GM21528 (cell line): ENCODE results near the gene RECQL.
"Not testable (repeated sequence)": the region's sequence is repeated elsewhere in the genome, so short reads cannot be mapped to it uniquely, and the experiment has no call there.

Experiments
- ATAC-seq: cut with Tn5 transposase; IDR thresholded peaks from one replicate; pipeline ENCODE4 v1.9.1; 2021; ENCODE audit warnings: mild to moderate bottlenecking, moderate library complexity; ENCODE audit not compliant: unreplicated experiment, low FRiP score

RECQL gene

GRCh38 chr12:21507849-21508248, 6.4 kb upstream of the RECQL start:
- no peak for ATAC-seq

GRCh38 chr12:21505888-21506287, 4.5 kb upstream of the RECQL start:
- no peak for ATAC-seq

- ATAC-seq: no peak
These were observed 1.4 kb upstream of the RECQL start for GRCh38 chr12:21502872-21503271.

DNA sequence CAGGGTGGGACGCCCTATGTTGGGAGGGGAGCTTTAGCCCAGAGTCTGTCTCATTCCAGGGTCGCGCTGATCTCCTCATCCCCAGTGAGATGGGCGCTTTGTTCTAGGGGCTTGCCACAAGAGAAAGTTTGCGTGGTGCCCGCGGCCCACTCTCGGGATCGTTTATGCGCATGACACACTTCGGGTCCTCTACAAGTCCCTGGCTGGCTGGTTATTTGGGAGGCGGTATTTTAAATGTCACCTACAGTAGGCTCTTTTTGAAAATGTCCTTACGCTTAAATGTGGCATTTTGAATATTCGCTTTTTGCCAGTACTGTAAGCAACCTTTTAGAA, 695 bp upstream of the RECQL start:
- ATAC-seq: no peak

GRCh38 chr12:21500786-21501257, 613 bp downstream of the RECQL start:
- peak; percentile 12 for ATAC-seq

GRCh38 chr12:21499765-21500164, 1.7 kb downstream of the RECQL start:
- ATAC-seq: no peak

DNA sequence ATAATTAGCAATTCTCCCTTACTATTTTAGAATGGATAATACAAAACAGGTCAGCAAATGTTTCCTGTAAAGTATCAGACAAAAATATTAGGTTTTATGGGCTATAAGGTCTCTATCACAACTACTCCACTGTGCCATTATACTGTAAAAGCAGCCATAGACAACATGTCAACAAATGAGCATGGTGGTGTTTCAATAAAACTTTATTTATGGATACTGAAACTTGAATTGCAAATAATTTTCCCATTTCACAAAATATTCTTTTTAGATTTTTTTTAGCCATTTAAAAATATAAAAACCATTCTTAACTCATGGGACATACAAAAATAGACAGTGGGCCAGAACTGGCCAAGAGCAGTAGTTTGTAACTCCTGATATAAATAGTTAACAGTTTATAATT, 15.4 kb downstream of the RECQL start:
- ATAC-seq: no peak

GRCh38 chr12:21483531-21483930, 17.9 kb downstream of the RECQL start:
- no peak for ATAC-seq

DNA sequence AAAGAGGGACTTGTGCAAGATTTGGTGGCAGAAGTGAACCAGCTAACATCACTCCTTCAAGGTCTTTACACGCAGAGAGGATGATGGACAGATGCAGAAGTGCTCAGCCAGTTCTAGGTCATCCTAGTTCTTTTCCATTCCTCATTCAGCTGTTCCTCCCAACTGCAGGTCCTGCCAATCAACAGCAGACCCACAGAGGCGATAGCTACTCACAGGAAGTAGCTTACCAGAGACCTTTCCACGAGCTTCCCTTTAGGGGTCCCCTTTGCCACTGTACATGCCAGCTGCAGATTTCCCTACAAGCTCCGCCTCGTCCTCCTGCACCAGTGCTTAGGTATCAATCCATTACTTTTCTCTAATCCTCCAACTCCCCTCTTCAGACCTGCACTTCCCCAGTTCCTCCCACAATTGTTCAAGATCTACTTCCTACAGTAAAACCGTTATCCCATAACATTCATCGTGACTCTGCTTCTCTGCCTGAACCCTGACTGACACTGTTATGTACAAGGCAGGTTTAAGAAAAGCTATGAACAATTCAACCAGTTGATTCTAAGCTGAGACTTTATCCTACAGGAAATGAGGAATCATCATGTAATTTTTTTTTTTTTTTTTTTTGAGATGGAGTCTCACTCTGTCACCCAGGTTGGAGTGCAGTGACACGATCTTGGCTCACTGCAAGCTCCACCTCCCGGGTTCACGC, 22.5 kb downstream of the RECQL start:
- no peak for ATAC-seq

DNA sequence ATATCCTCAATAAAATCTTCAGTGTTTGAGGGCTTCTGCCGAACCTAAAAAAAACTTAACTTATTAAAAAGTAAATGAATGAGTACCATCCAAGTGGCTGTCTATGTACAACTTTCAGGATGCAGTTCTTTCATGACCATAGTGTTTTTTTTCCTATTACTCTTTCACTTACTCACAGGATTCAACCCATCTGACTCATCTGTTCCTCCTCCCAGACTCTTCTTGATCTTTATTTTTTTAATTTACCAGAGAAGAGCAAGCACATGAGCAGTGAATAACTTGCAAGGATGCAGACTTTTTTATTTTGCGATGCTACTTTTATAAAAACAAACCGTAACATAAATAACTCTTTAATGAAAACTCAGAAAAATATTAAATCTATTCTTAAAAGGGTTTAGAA, 24.5 kb downstream of the RECQL start:
- ATAC-seq: no peak

DNA sequence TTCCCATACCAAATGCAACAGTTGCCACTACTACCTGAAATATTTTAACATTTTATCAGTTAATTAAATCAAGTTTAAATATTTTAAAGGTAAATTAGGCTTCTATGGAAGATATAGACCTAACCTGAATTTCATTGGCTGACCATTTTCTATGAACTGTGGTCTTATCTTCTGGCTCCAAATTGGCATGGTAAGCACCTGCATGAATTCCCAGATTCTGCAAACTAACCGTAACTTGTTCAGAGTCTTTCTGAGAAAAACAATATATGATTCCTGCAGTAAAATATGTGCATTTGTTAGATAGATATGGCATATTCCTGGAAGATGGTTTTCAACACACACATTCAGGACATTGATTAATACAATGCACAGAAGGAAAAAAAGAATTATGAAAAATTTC, 25.9 kb downstream of the RECQL start:
- no peak for ATAC-seq

DNA sequence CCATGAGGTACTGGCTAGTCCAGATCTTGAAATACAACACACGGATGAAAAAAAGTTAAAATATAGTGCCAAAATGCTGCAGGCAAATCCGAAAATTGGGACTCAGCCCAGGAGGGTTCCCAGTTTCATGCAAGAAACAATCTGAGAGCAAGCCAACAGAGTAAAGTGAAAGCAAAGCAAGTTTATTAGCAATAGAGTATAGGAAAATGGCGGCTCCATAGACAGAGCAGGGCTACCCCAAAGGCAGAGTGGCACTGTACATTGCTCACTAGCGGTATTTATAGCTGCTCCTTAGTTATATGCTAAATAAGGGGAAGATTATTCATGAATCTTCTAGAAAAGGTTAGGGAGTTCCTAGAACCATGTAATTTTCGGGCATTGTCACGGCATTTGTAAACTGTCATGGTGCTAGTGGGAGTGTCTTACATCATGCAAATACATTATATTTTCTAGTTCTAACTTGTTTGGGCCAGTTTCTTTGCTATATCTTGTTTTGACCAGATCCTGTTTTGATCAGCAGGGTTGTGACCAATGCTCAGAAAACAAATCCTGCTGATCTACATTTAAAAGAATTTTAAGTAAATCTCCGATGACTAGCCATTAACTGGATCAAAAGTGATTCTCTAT, 29.1 kb downstream of the RECQL start:
- no peak for ATAC-seq

DNA sequence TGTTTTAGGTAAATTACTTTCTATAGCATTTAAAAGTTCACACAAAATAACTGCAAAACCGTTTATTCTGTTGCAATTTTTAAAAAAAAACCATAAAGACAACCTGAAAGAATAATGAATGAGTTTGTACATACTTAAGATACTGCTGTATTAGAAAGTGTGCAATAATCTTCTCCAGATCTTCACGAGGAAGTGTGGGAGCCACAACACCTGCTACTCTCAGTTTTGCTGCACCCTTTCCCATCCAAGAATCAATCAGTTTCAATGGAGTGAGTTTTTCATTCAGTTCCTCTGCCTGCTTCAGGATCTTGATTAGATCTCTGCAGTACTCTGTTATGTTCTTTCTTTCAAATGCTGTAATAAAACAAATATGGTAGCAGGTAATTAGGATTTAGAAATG, 30.1 kb downstream of the RECQL start:
- ATAC-seq: no peak

DNA sequence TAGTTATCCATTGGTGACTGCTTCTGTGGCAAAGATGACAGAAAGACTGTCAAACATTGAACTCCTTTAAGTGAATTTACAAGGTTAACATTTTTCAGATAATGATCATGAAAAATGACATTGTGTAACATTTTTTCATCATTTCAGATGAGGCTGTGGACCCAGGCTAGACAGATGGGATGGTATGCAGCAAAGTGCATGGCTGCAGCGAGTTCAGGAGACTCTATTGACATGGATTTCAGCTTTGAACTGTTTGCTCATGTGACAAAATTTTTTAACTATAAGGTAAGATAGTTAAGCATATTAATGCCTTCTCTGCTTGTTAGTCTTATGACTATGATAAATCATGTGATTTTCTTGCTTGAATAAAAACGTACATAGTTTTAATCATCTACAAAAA, 34.1 kb downstream of the RECQL start:
- ATAC-seq: not testable (repeated sequence)

DNA sequence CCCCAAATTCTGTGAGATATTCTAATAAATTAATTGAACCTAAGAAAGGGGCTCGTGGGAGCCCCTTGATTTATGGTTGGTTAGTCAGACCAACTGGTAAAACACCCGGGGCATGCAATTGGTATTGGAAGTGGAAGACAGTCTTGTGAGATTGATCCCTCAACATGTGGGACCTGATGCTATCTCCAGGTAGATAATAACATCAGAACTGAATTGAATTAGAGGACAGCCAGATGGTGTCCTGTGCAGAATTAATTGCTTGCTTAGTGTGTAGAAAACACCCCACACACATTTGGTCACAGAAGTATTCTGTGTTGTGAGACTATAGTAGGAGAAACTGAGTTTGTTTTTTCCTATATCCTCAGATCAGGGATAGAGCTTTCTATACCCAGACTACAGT, 42.0 kb downstream of the RECQL start:
- ATAC-seq: no peak

DNA sequence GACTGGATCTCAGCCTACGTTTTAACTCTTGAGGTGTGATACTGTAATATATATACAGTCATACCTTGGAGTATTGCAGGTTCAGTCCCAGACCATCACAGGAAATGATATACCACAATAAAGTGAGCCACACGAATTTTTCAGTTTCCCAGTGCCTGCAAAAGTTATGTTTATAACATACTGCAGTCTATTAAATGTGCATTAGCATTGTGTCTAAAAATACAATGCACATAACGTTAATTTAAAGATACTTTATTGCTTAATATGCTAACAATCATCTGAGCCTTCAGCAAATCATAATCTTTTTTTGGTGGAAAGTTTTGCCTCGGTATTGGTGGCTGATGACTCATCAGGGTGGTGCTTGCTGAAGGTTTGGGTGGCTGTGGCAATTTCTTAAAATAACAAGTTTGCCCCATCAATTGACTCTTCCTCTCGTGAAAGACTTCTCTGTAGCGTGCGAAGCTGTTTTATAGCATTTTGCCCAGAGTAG, 45.1 kb downstream of the RECQL start:
- no peak for ATAC-seq

DNA sequence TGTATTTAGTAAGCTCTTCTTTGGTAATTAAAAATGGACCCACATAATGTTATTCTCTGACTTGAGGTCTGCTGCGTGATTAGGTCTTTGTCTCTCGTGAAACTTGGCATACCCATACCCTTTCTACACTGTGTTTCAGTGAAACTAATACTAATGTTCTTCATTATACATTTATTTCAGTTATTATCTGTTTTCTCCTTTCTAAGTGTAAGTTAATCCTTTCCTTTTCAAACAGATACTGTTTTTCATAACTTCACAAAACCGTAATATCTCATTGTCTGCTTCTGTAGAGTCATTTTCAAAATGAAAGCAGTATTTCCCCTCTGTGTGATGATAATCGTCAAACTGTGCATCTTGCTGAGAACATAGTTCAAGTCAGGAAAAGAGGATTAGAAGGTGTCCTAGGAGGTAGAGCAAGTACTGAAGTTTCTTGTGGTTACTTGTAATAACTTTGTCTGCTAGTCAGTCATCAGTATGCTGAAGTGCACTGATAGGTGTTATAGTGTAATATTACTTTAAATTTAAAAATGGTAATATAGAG, 48.1 kb downstream of the RECQL start:
- peak; percentile 65 for ATAC-seq

- ATAC-seq: no peak
These were observed 49.9 kb downstream of the RECQL start for GRCh38 chr12:21451529-21451928.

- no peak for ATAC-seq
These were observed 57.0 kb downstream of the RECQL start for GRCh38 chr12:21444193-21445146.

DNA sequence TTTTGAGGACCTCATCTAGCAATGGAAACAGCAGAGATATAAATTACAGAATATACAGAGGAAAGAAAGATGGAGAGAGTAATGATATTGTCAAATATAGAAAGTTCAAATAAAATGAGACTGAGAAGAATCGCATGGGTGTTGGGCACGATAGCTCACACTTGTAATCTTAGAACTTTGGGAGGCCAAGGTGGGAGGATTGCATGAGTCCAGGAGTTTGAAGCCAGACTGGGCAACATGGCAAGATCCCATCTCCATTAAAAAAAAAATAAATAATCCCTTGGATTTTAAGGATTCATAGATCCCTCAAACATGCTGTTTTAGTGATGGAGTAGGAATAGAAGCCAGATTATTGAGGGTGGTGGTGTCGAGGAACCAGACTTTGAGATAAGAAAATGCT, 62.1 kb downstream of the RECQL start:
- no peak for ATAC-seq

DNA sequence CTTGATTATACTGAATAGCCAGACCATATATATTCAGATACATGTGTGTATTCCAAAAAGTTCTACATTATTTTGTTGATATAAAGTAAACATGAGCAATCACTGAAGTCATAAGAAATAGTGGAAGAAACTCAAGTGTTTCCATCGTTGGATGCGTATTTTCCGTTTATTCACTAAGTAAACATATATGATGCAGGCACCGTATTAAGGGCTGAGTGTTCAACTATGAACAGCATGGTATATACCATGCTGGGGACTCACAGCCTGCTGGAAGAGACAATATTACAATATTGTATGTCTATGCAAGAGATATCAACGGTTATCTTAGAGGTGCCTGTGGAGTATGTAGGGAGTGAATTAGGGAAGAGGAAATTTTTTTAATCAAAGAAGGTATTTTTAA, 62.8 kb downstream of the RECQL start:
- ATAC-seq: no peak
